ENCODE data around the gene RPL39L. TPM values are rescaled to one million over a fixed set of nuclear protein-coding genes. Genes with fewer than 3 reads are reported as not detected.
"Not testable (repeated sequence)": the region's sequence is repeated elsewhere in the genome, so short reads cannot be mapped to it uniquely, and the experiment has no call there.

Gene RPL39L
- total RNA-seq, 4 donors from 2014 or later, result 3.0 to 29.8 (median 11.6) TPM

- no peak for DNase-seq (ENCODE audit: low spot score in 2 of 2)
- intact Hi-C loops (cut with DNase I; ENCODE audit: low total_unique reads), result no loop called here
- TF ChIP-seq CTCF (IDR thresholded peaks at IDR 0.05), result no peak
- no peak for TF ChIP-seq POLR2A (IDR thresholded peaks at IDR 0.05)
- H3K4me3 ChIP-seq (ENCODE audit: low read depth, poor library complexity, severe bottlenecking), result no peak overlapping the region
- WGBS, 2 donors, result 91 to 100% methylated on average over 1 of the region's 1 CpG
Measured at GRCh38 chr3:187136337-187136736, 3.0 kb downstream of the RPL39L start.

- DNase-seq (ENCODE audit: low spot score in 2 of 2); H3K4me3 ChIP-seq (ENCODE audit: low read depth, poor library complexity, severe bottlenecking); intact Hi-C loops (cut with DNase I; ENCODE audit: low total_unique reads): not testable (repeated sequence)
- WGBS, 2 donors, result 95 to 97% methylated on average over 11 of the region's 11 CpGs
Measured at GRCh38 chr3:187135172-187135690, 4.1 kb downstream of the RPL39L start.

GRCh38 chr3:187133181-187133580 lies 6.1 kb downstream of the RPL39L start:
- H3K4me3 ChIP-seq (ENCODE audit: low read depth, poor library complexity, severe bottlenecking); intact Hi-C loops (cut with DNase I; ENCODE audit: low total_unique reads); DNase-seq (ENCODE audit: low spot score in 2 of 2): not testable (repeated sequence)
- 81 to 94% methylated on average over 2 of the region's 2 CpGs for WGBS, 2 donors

GRCh38 chr3:187132666-187133065 lies 6.6 kb downstream of the RPL39L start:
- TF ChIP-seq CTCF (IDR thresholded peaks at IDR 0.05) (no peak), POLR2A (IDR thresholded peaks at IDR 0.05) (no peak)
- intact Hi-C loops (cut with DNase I; ENCODE audit: low total_unique reads), result no loop called here
- no peak for DNase-seq (ENCODE audit: low spot score in 2 of 2)
- WGBS, 2 donors, result 88 to 91% methylated on average over 2 of the region's 2 CpGs
- H3K4me3 ChIP-seq (ENCODE audit: low read depth, poor library complexity, severe bottlenecking), result no peak overlapping the region

GRCh38 chr3:187131981-187132380 lies 7.3 kb downstream of the RPL39L start:
- 95 to 96% methylated on average over 3 of the region's 3 CpGs for WGBS, 2 donors
- DNase-seq (ENCODE audit: low spot score in 2 of 2), result no peak
- no peak overlapping the region for H3K4me3 ChIP-seq (ENCODE audit: low read depth, poor library complexity, severe bottlenecking)
- TF ChIP-seq POLR2A (IDR thresholded peaks at IDR 0.05) (no peak), CTCF (IDR thresholded peaks at IDR 0.05) (no peak)
- intact Hi-C loops (cut with DNase I; ENCODE audit: low total_unique reads), result no loop called here

GRCh38 chr3:187130346-187131066 lies 8.8 kb downstream of the RPL39L start:
- no peak overlapping the region for H3K4me3 ChIP-seq (ENCODE audit: low read depth, poor library complexity, severe bottlenecking)
- peak in 1 of 2 donors; percentile 41 for DNase-seq (ENCODE audit: low spot score in 2 of 2)
- TF ChIP-seq CTCF (IDR thresholded peaks at IDR 0.05) (no peak), POLR2A (IDR thresholded peaks at IDR 0.05) (no peak)
- intact Hi-C loops (cut with DNase I; ENCODE audit: low total_unique reads), result no loop called here
- WGBS, 2 donors, result 76 to 77% methylated on average over 5 of the region's 5 CpGs
